ENCODE data around the gene KBTBD6.
"Not testable (repeated sequence)": the region's sequence is repeated elsewhere in the genome, so short reads cannot be mapped to it uniquely, and the experiment has no call there.

DNA sequence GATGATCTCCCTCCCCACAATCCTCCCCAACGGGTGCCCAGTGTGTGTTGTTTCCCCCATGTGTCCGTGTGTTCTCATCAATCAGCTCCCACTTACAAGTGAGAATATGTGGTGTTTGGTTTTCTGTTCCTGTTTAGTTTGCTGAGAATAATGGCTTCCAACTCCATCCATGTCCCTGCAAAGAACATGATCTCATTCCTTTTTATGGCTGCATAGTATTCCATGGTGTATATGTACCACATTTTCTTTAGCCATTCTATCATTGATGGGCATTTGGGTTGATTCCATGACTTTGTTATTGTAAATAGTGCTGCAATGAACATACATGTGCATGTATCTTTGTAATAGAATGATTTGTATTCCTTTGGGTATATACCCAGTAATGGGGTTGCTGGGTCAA lies 36.9 kb downstream of the KBTBD6 start:
- TF ChIP-seq FOXM1 (IDR thresholded peaks at IDR 0.05; ENCODE audit: low read depth); EP300 (IDR thresholded peaks at IDR 0.05; ENCODE audit: borderline replicate concordance in 1 of 2, low read depth in 1 of 2, low read length in 1 of 2); CTCF (IDR thresholded peaks at IDR 0.05); TAF1 (IDR thresholded peaks at IDR 0.05; ENCODE audit: borderline replicate concordance, low read depth, low read length): not testable (repeated sequence)
